HepG2 (cell line): Measurements from ENCODE around the gene LEMD2.

Source experiments
- HNRNPH1 ChIP-seq: fragments of 200-400 bp; formaldehyde crosslinking; optimal IDR thresholded peaks from 2 replicates; pipeline ENCODE3; 2017; ENCODE audit warnings: mild to moderate bottlenecking, low read depth, low read length
- MYC ChIP-seq: sonication (generic); formaldehyde crosslinking; IDR thresholded peaks from 2 replicates; pipeline ENCODE4 v1.9.0; 2021; ENCODE audit warnings: missing genetic modification reagents, borderline replicate concordance

GRCh38 chr6:33790379-33790778 lies 1.4 kb upstream of the LEMD2 start:
- TF ChIP-seq MYC (CRISPR knock-in tag) (no peak), HNRNPH1 (no peak)
